Left lung (tissue), 10 donors: Measurements from ENCODE around the gene GCG. TPM values are rescaled to one million over a fixed set of nuclear protein-coding genes. Genes with fewer than 3 reads are reported as not detected.

Experiments
- ATAC-seq: fragments of 200-7000 bp; cut with Tn5 transposase; one replicate; pipeline ENCODE4 v1.9.1; 2020; ENCODE audit warnings: moderate library complexity
- DNase-seq, 4 donors: peaks; one replicate each; pipeline ENCODE4 v3.0.0-alpha.2; 2013 to 2020
- H3K27ac ChIP-seq, 2 donors: fragments of 200-600 bp; sonication (generic) in 1 of 2; one replicate each; pipeline versions ENCODE4 v1.5.0 to v1.8.0; 2020 to 2021
- H3K27me3 ChIP-seq, 2 donors: fragments of 200-600 bp; sonication (generic) in 1 of 2; one replicate each; pipeline versions ENCODE4 v1.5.0 to v1.8.0; 2020 to 2021
- H3K36me3 ChIP-seq, 2 donors: fragments of 200-600 bp; sonication (generic) in 1 of 2; one replicate each; pipeline versions ENCODE4 v1.5.0 to v1.8.0; 2020 to 2021
- H3K4me1 ChIP-seq, 2 donors: fragments of 200-600 bp; one replicate each; pipeline ENCODE4 v1.8.0; 2021
- H3K4me3 ChIP-seq, 2 donors: fragments of 200-600 bp; sonication (generic) in 1 of 2; one replicate each; pipeline versions ENCODE4 v1.5.0 to v1.8.0; 2020 to 2021; ENCODE audit warnings: mild to moderate bottlenecking in 1 of 2
- H3K9me3 ChIP-seq, 2 donors: fragments of 200-600 bp; sonication (generic) in 1 of 2; one replicate each; pipeline versions ENCODE4 v1.5.0 to v1.8.0; 2020 to 2021
- intact Hi-C, 2 donors: fragments of 100-400 bp; cut with DNase I; formaldehyde crosslinking; loops; one replicate each; pipeline versions ENCODE4 v1.11.2 to v1.14.2; 2022
- polyA plus RNA-seq, 6 donors: library from polyadenylated mRNA; unstranded; fragments of 120-200 nt; gene quantifications; one replicate each; pipeline ENCODE4 v1.2.1, GENCODE V29; 2013; ENCODE audit not compliant: insufficient read length in 6 of 6
- total RNA-seq, 2 donors: library from RNA; stranded (reverse); fragmentation: NEBNext Ultra II Directional; extraction: Animal tissue kit (Norgen Biotek cat#: 25700); gene quantifications; one replicate each; pipeline ENCODE4 v1.2.1, GENCODE V29; 2021
- TF ChIP-seq, protein P1 (sequence below), 2 donors: fragments of 200-600 bp; sonication (generic) in 1 of 2; IDR thresholded peaks; one replicate each; pipeline versions ENCODE4 v1.5.0 to v1.8.0; 2021; ENCODE audit warnings: antibody characterized with exemption in 2 of 2
- donor health status: DM: no; HTN: yes; CAD: no.
- donor health status: DM: no; HTN: no; CAD: no.

The GCG gene
- total and polyA plus RNA-seq, 8 donors: 0.15 TPM; not detected in 7

DNA sequence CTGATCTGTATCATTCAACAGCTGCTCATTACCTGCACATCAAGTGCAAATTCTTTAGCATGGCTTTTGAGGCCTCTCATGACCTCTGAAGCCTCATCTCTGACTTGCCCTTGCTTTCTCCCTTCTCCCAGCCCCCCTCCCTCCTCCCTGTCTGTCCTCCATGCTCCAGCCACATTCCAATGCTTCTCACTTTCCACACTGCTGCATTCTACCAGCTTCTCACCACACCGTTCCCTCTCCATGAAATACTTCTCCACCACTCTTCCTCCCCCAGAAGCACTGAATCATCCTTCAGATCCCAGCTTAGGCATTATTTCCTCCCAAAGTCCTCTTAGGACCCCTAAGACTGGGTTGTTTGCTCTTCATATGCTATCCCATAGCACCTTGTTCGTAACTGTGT is 26.9 kb downstream of the GCG start:
- no peaks in the 10 kb centered on the region for H3K9me3 ChIP-seq
- intact Hi-C loops: loop anchor here in 1 of 2 donors (10.0 kb wide), 1 partner anchor 120 kb away; no protein-coding TSS in a partner anchor
- H3K36me3 ChIP-seq: no peaks in the 10 kb centered on the region
- H3K4me3 ChIP-seq: no peak overlapping the region
- TF ChIP-seq, protein P1, sequence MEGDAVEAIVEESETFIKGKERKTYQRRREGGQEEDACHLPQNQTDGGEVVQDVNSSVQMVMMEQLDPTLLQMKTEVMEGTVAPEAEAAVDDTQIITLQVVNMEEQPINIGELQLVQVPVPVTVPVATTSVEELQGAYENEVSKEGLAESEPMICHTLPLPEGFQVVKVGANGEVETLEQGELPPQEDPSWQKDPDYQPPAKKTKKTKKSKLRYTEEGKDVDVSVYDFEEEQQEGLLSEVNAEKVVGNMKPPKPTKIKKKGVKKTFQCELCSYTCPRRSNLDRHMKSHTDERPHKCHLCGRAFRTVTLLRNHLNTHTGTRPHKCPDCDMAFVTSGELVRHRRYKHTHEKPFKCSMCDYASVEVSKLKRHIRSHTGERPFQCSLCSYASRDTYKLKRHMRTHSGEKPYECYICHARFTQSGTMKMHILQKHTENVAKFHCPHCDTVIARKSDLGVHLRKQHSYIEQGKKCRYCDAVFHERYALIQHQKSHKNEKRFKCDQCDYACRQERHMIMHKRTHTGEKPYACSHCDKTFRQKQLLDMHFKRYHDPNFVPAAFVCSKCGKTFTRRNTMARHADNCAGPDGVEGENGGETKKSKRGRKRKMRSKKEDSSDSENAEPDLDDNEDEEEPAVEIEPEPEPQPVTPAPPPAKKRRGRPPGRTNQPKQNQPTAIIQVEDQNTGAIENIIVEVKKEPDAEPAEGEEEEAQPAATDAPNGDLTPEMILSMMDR (IDR thresholded peaks at IDR 0.05): no peak
- DNase-seq: no peak
- H3K4me1 ChIP-seq: peaks cover 0 to 5% of the 10 kb centered on the region in 2 donors
- no peak for ATAC-seq
- no peaks in the 10 kb centered on the region for H3K27me3 ChIP-seq
- H3K27ac ChIP-seq: no peak overlapping the region

DNA sequence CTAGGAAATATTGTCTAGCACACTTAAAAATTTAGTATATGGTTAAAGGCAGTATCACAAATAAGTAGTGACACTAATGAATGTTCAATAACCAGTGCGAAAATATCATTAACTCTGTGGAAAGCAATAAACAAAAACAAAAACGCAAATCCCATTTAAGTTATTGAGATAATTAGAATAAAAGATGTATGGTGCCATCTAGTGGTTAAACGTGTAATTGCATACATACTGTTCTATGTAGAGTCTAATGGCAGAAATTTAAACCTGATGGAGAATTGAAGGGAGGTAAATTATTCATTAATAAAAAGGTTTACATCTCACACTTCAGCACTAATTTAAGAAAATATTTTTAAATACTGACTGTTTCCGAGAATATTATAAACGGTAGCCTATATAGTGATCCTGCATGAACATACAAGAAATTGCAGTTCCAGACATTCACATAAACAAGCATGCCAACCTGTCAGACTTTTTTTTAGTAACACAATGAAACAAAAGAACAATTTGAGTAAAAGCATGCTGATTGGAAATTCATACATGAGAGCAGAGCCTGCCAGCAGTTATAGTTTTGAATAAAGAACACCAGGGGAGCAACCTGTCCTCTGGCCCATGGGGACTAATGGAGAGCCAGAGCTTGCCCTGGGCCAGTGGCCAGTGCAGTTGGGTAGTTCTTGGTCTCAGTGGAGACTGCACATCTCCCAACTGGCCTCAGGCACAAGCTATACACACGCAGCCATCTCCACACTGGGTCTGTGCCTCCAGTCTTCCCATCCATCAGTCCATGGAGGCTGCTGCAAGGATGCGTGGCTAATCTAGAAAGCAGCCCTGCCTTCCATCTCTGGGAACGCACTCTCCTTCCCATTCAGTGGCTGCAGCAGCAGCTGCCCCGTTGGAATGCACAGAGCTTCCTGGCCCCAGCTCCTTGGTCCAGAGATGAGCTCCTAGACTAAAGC is 28.0 kb downstream of the GCG start:
- H3K27me3 ChIP-seq: no peaks in the 10 kb centered on the region
- ATAC-seq (peak; percentile 80), DNase-seq (peak in 2 of 4 donors; percentile 49 to 64)
- TF ChIP-seq, protein P1 (IDR thresholded peaks at IDR 0.05): peak; percentile 78 to 88
- H3K4me1 ChIP-seq: peaks cover 0 to 6% of the 10 kb centered on the region in 2 donors
- H3K36me3 ChIP-seq: no peaks in the 10 kb centered on the region
- no peak overlapping the region for H3K27ac ChIP-seq
- H3K9me3 ChIP-seq: no peaks in the 10 kb centered on the region
- no peak overlapping the region for H3K4me3 ChIP-seq
- intact Hi-C loops: loop anchor here in 1 of 2 donors (10.0 kb wide), 1 partner anchor 119 kb away; no protein-coding TSS in a partner anchor

DNA sequence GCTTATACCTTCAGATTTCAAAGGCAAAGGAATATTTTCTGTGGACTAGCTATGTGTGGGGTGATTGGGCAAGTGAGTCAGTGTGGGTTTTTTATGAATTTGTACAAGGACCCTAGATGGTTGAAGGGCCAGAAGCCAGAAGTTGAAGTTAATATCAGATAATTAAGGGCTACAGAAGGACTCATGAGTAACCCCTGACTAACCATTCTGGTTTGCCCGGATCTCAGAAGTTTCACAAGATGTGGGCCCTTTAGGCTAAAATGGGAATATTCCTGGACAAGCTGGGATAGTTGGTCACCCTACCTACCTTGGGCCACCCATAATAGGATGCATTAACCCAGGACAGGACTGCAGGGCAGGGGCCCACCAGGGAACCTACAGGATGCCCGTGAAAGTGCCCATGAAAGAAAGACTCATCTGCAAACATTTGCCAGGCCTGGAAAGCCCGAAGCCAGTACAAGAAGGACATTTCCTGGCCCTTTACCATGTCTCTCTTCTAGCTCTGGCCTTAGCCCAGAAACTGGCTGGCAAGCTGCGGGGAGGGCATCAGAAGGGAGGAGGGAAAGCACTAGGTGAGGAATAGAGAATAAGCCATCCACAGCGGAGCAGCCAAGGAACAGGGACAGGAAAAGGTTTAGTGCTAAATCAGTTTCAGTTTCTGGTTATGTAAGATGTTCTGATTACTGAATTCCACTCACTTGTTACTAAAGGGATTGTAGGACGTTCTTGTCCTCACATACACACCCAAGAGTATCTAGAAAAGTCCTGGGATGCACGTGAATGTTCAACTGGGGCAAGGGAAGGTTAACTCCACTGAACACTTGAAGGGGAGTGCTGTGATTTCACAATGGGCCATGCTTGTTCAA is 33.6 kb downstream of the GCG start:
- H3K4me3 ChIP-seq: no peak overlapping the region
- H3K27me3 ChIP-seq: no peaks in the 10 kb centered on the region
- no peaks in the 10 kb centered on the region for H3K36me3 ChIP-seq
- peaks cover 12 to 18% of the 10 kb centered on the region in 2 donors for H3K4me1 ChIP-seq
- peak overlapping the region; percentile 60 to 69 for H3K27ac ChIP-seq
- no peak for DNase-seq
- ATAC-seq: peak; percentile 83
- H3K9me3 ChIP-seq: no peaks in the 10 kb centered on the region
- TF ChIP-seq, protein P1 (IDR thresholded peaks at IDR 0.05): no peak
- intact Hi-C loops: loop anchor here in 1 of 2 donors (5.0 kb wide), 1 partner anchor 106 kb away; no protein-coding TSS in a partner anchor

DNA sequence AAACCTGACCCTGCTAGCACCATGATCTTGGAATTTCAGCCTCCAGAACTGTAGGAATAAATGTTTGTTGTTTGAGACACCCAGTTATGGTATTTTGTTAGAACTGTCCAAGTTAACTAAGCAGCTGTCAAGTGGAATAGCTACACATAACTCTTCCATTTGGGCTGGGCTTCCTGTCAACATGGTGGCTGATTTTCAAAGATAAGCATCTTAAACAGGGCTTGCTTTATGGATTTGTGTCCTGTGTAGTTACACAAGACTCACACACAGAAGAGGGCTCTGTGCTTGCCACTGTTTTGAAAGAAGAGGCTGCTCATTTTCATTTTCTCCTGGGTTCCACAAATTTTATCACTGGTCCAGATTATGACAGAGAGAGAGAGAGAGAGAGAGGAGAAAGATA is 35.7 kb downstream of the GCG start:
- ATAC-seq (no peak), DNase-seq (no peak)
- TF ChIP-seq, protein P1 (IDR thresholded peaks at IDR 0.05): no peak

More for the DNA sequence above, 35.7 kb downstream of the GCG start:
- Histone ChIP-seq H3K27me3 (no peaks in the 10 kb centered on the region), H3K4me1 (peaks cover 23 to 31% of the 10 kb centered on the region in 2 donors), H3K36me3 (no peaks in the 10 kb centered on the region), H3K4me3 (no peak overlapping the region), H3K9me3 (no peaks in the 10 kb centered on the region), H3K27ac (no peak overlapping the region)
- intact Hi-C loops: loop anchor here in 1 of 2 donors (5.0 kb wide), 1 partner anchor 104 kb away; no protein-coding TSS in a partner anchor
